WTC11 (cell line): ENCODE measurements around the gene CFAP20DC.

Experiments
- ATF3 ChIP-seq: sonication (generic); formaldehyde crosslinking; conservative IDR thresholded peaks from 2 replicates; pipeline ENCODE4 v1.8.1; 2022; ENCODE audit warnings: mild to moderate bottlenecking, missing genetic modification reagents
- CBFB ChIP-seq: sonication (generic); formaldehyde crosslinking; IDR thresholded peaks from 2 replicates; pipeline ENCODE4 v1.8.1; 2022; ENCODE audit warnings: mild to moderate bottlenecking, low read depth, missing genetic modification reagents
- CTCF ChIP-seq: fragments of 200-600 bp; IDR thresholded peaks from 2 replicates; pipeline ENCODE4 v1.8.0; 2022; ENCODE audit warnings: antibody characterized with exemption
- E2F1 ChIP-seq: sonication (generic); formaldehyde crosslinking; IDR thresholded peaks from 2 replicates; pipeline ENCODE4 v1.8.0; 2022; ENCODE audit warnings: mild to moderate bottlenecking, missing genetic modification reagents
- E2F4 ChIP-seq: sonication (generic); formaldehyde crosslinking; IDR thresholded peaks from 2 replicates; pipeline ENCODE4 v1.8.1; 2022; ENCODE audit warnings: low read depth, mild to moderate bottlenecking, moderate library complexity, missing genetic modification reagents, borderline replicate concordance
- FOXJ3 ChIP-seq: sonication (generic); formaldehyde crosslinking; IDR thresholded peaks from 2 replicates; pipeline ENCODE4 v1.9.0; 2021; ENCODE audit warnings: missing genetic modification reagents, mild to moderate bottlenecking, borderline replicate concordance
- FOXP1 ChIP-seq: sonication (generic); formaldehyde crosslinking; IDR thresholded peaks from 2 replicates; pipeline ENCODE4 v1.8.0; 2022; ENCODE audit warnings: missing genetic modification reagents, mild to moderate bottlenecking, moderate library complexity, borderline replicate concordance
- NR2C2 ChIP-seq: sonication (generic); formaldehyde crosslinking; IDR thresholded peaks from 2 replicates; pipeline ENCODE4 v1.8.0; 2022; ENCODE audit warnings: mild to moderate bottlenecking, missing genetic modification reagents
- NR3C1 ChIP-seq: sonication (generic); formaldehyde crosslinking; conservative IDR thresholded peaks from 2 replicates; pipeline ENCODE4 v1.8.1; 2023; ENCODE audit warnings: low read depth, mild to moderate bottlenecking, missing genetic modification reagents
- SMAD3 ChIP-seq: sonication (generic); formaldehyde crosslinking; IDR thresholded peaks from 2 replicates; pipeline ENCODE4 v1.8.0; 2022; ENCODE audit warnings: missing genetic modification reagents, mild to moderate bottlenecking, borderline replicate concordance

GRCh38 chr3:58953288-58953687 is 96.5 kb downstream of the CFAP20DC start:
- TF ChIP-seq E2F4 (CRISPR knock-in tag) (no peak), NR3C1 (CRISPR knock-in tag) (no peak), CTCF (no peak), FOXP1 (CRISPR knock-in tag) (no peak), FOXJ3 (no peak), E2F1 (CRISPR knock-in tag) (no peak), SMAD3 (CRISPR knock-in tag) (no peak), NR2C2 (CRISPR knock-in tag) (no peak), ATF3 (CRISPR knock-in tag) (no peak), CBFB (CRISPR knock-in tag) (no peak)
